GM03348 (cell line): Measurements from ENCODE around the gene SIRPA.

Experiments
- DNase-seq: peaks from one replicate; pipeline ENCODE4 v3.0.0; 2012; ENCODE audit warnings: low spot score

The SIRPA gene

GRCh38 chr20:1951436-1952115 is 56.4 kb downstream of the SIRPA start:
- no peak for DNase-seq

GRCh38 chr20:1952737-1953530 is 57.7 kb downstream of the SIRPA start:
- no peak for DNase-seq

GRCh38 chr20:1953621-1954020 is 58.4 kb downstream of the SIRPA start:
- no peak for DNase-seq

- DNase-seq = no peak
These were observed 60.0 kb downstream of the SIRPA start for GRCh38 chr20:1955217-1955616.

- DNase-seq = no peak
These were observed 63.2 kb downstream of the SIRPA start for GRCh38 chr20:1958426-1958825.

- DNase-seq = no peak
These were observed 63.9 kb downstream of the SIRPA start for GRCh38 chr20:1959156-1959555.

GRCh38 chr20:1961374-1961773 is 66.2 kb downstream of the SIRPA start:
- DNase-seq = no peak

- no peak for DNase-seq
These were observed 68.9 kb downstream of the SIRPA start for GRCh38 chr20:1964061-1964460.

- DNase-seq = peak; percentile 37
These were observed 69.6 kb downstream of the SIRPA start for GRCh38 chr20:1964659-1965405.

GRCh38 chr20:1965520-1966351 is 70.5 kb downstream of the SIRPA start:
- peak; percentile 88 for DNase-seq

GRCh38 chr20:1968964-1969363 is 73.8 kb downstream of the SIRPA start:
- no peak for DNase-seq

GRCh38 chr20:1971893-1972586 is 76.8 kb downstream of the SIRPA start:
- no peak for DNase-seq

GRCh38 chr20:1973601-1974440 is 78.6 kb downstream of the SIRPA start:
- no peak for DNase-seq

- no peak for DNase-seq
These were observed 80.1 kb downstream of the SIRPA start for GRCh38 chr20:1975291-1975690.

GRCh38 chr20:1979106-1979778 is 84.0 kb downstream of the SIRPA start:
- DNase-seq = no peak

GRCh38 chr20:1982686-1983085 is 87.5 kb downstream of the SIRPA start:
- no peak for DNase-seq

GRCh38 chr20:1983301-1983700 is 88.1 kb downstream of the SIRPA start:
- no peak for DNase-seq

- peak; percentile 62 for DNase-seq
These were observed 92.6 kb downstream of the SIRPA start for GRCh38 chr20:1987826-1988225.
